ENCODE measurements around the gene NTRK2. TPM values are rescaled to one million over a fixed set of nuclear protein-coding genes. Genes with fewer than 3 reads are reported as not detected.

The NTRK2 gene
- total and polyA plus RNA-seq, 2 experiments from 2014 or later: 0.03 TPM; not detected in 1

DNA sequence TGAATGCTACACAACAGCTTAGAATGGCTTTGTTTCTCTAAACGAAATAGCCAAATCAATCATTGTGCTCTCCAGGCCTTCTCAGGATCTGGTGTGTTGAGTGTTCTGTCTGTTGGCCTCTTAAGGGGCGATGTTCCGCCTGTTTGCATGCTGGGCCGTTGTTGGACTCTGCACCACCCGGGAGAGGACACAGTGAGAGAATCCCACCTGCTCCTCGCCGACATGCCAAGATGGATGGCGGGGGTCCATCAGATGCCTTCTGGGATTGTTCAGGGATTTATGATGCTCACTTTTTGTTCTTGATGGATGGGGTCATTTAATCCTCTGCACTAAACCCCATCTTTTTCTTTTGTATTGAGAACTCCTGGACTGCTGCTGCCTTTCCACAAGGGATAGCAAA lies 159.9 kb downstream of the NTRK2 start (continued):
- no peak for TF ChIP-seq REST (IDR thresholded peaks at IDR 0.05; ENCODE audit: unreplicated experiment)
- TF ChIP-seq EZH2phosphoT487 (IDR thresholded peaks at IDR 0.05; ENCODE audit: unreplicated experiment): no peak
- TF ChIP-seq CREB1 (CRISPR knock-in tag; IDR thresholded peaks at IDR 0.05; ENCODE audit: low read depth): no peak

DNA sequence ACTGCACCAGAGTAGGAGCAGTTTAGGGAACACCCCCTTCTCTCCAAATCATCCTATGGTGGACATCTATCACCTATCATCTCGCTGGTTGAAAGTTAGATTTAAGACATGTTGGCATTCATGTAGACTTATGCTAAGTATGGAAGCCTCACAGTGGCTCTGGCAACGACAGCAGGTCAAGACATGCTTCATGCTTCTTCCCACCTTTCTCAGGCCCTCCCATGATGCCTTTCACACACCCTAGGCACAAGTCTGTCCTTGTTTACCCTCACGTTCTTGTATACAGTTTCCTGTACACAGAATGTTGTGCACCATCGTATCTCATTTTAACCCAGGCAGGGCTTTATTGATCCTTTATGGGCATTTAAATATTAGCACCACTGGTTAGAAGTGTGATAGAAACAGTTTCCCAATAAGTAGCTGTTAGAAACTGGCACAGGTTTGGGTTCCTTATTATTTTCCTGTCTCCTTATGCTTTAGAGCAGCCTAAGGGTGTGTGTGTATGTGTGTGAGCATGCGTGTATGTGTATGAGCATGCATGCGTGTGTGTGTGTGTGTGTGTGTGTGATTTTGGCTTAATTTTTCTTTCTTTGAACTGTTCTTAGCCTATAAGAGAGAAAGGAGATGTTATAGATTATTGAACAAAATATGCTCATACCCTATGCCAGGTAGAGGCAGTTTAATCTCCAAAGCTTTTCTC lies 160.6 kb downstream of the NTRK2 start:
- peaks cover 18% of the 10 kb centered on the region for H3K4me1 ChIP-seq (ENCODE audit: insufficient read depth)
- H3K27ac ChIP-seq (ENCODE audit: low read depth): no peak overlapping the region
- H3K4me3 Mint-ChIP-seq: no peak overlapping the region

More for the DNA sequence above, 160.6 kb downstream of the NTRK2 start:
- Mint-ChIP-seq H3K27me3 (ENCODE audit: insufficient read depth, low read depth, poor library complexity) (peaks cover 7% of the 10 kb centered on the region), H3K36me3 (ENCODE audit: low read depth) (no peaks in the 10 kb centered on the region), H3K4me1 (peaks cover 23% of the 10 kb centered on the region), H3K27ac (no peak overlapping the region), H3K9me3 (no peaks in the 10 kb centered on the region)
- DNase-seq (ENCODE audit: low spot score) (no peak), ATAC-seq (no peak)
- Histone ChIP-seq H3K4me2 (no peak overlapping the region), H3F3A (replicated peaks; ENCODE audit: low read depth) (no peaks in the 10 kb centered on the region), H2AFZ (0 out of 2 replicates have a peak overlapping the region, but pooled peaks have one; percentile 66), H3K36me3 (ENCODE audit: insufficient read depth) (no peaks in the 10 kb centered on the region), H4K20me1 (replicated peaks; ENCODE audit: insufficient read depth) (no peaks in the 10 kb centered on the region), H3K9me2 (ENCODE audit: insufficient read depth) (no peaks in the 10 kb centered on the region), H3K27me3 (ENCODE audit: insufficient read depth) (no peaks in the 10 kb centered on the region), H3K4me3 (no peak overlapping the region), H3K79me2 (replicated peaks; ENCODE audit: insufficient read depth) (no peaks in the 10 kb centered on the region)
- no peak for TF ChIP-seq JUNB (IDR thresholded peaks at IDR 0.05; ENCODE audit: unreplicated experiment)
- no peak for TF ChIP-seq EZH2 (IDR thresholded peaks at IDR 0.05; ENCODE audit: low read depth, unreplicated experiment)
- TF ChIP-seq, protein P1, sequence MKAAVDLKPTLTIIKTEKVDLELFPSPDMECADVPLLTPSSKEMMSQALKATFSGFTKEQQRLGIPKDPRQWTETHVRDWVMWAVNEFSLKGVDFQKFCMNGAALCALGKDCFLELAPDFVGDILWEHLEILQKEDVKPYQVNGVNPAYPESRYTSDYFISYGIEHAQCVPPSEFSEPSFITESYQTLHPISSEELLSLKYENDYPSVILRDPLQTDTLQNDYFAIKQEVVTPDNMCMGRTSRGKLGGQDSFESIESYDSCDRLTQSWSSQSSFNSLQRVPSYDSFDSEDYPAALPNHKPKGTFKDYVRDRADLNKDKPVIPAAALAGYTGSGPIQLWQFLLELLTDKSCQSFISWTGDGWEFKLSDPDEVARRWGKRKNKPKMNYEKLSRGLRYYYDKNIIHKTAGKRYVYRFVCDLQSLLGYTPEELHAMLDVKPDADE (IDR thresholded peaks at IDR 0.05): no peak
- no peak for TF ChIP-seq ZNF114 (CRISPR knock-in tag; IDR thresholded peaks at IDR 0.05)
- no peak for TF ChIP-seq REST (IDR thresholded peaks at IDR 0.05; ENCODE audit: unreplicated experiment)
- TF ChIP-seq NANOG (IDR thresholded peaks at IDR 0.05; ENCODE audit: borderline replicate concordance): no peak
- TF ChIP-seq ZNF462 (CRISPR knock-in tag; IDR thresholded peaks at IDR 0.05): no peak
- no peak for TF ChIP-seq CREB1 (CRISPR knock-in tag; IDR thresholded peaks at IDR 0.05; ENCODE audit: low read depth)

All from GM23338 (cell line).